Peyer's patch (tissue), 4 donors: ENCODE results near the gene SBF1.

Source experiments
- POLR2A ChIP-seq, 2 donors: fragments of 450-650 bp; IDR thresholded peaks; one replicate each; pipeline ENCODE4 v1.5.1; 2017; ENCODE audit warnings: antibody characterized with exemption in 2 of 2, mild to moderate bottlenecking in 2 of 2, moderate library complexity in 2 of 2
- TF ChIP-seq, protein P1 (sequence below), 6 experiments: fragments of 450-650 bp in 4 of 6; fragments of 200-600 bp in 2 of 6; sonication (generic) in 1 of 6; IDR thresholded peaks; one replicate each; pipeline ENCODE4 v1.5.1; 2017 to 2019; ENCODE audit warnings: antibody characterized with exemption in 6 of 6, mild to moderate bottlenecking in 3 of 6, moderate library complexity in 1 of 6

DNA sequence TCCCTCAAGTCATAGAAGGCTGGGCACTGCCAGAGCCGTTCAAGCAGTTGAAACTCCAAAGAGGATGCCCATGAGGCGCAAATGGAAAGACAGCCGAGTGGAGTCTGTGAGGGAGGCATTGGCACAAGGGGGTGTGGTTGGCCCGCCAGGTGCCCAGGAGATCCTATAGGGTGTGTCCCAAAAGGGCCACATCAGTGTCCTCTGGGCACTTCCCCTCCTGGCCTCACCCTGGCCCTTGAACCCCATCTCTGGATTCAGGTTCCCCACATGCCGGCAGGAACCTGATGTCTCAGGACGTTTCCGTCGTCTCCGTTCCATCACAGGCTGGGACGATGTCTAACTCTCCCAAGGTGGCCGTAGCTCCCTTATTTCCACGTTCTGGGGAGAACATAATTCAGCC lies 54.3 kb downstream of the SBF1 start:
- TF ChIP-seq, protein P1, sequence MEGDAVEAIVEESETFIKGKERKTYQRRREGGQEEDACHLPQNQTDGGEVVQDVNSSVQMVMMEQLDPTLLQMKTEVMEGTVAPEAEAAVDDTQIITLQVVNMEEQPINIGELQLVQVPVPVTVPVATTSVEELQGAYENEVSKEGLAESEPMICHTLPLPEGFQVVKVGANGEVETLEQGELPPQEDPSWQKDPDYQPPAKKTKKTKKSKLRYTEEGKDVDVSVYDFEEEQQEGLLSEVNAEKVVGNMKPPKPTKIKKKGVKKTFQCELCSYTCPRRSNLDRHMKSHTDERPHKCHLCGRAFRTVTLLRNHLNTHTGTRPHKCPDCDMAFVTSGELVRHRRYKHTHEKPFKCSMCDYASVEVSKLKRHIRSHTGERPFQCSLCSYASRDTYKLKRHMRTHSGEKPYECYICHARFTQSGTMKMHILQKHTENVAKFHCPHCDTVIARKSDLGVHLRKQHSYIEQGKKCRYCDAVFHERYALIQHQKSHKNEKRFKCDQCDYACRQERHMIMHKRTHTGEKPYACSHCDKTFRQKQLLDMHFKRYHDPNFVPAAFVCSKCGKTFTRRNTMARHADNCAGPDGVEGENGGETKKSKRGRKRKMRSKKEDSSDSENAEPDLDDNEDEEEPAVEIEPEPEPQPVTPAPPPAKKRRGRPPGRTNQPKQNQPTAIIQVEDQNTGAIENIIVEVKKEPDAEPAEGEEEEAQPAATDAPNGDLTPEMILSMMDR (IDR thresholded peaks at IDR 0.05) = no peak
- TF ChIP-seq POLR2A (IDR thresholded peaks at IDR 0.05) = no peak
